GM12872 (cell line): ENCODE results near the gene SORCS2.

Source experiments
- TF ChIP-seq, protein P1 (sequence below): IDR thresholded peaks from 3 replicates; pipeline ENCODE4 v1.5.1; 2011; ENCODE audit warnings: low read depth, mild to moderate bottlenecking, low read length, moderate library complexity; ENCODE audit not compliant: insufficient read depth

SORCS2 gene

DNA sequence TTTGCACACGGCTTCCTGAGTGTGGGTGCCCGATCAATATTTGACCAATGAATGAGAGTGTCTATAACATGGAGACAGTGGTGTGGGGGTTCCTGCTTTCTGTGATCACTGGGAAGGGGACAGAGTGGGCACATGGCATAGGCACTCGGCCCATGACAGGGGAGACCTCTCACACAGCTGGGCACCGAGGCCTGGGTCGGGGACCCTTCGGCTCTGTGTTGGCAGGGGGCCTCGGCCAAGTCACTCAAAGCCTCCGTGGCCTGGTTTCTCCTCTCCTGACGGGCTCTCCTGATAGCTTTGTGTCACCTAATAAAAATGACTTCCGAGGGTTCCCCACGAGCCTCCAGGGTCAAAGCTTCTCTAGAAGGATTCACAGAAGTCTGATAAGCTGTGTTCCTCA lies 286.3 kb downstream of the SORCS2 start:
- TF ChIP-seq, protein P1, sequence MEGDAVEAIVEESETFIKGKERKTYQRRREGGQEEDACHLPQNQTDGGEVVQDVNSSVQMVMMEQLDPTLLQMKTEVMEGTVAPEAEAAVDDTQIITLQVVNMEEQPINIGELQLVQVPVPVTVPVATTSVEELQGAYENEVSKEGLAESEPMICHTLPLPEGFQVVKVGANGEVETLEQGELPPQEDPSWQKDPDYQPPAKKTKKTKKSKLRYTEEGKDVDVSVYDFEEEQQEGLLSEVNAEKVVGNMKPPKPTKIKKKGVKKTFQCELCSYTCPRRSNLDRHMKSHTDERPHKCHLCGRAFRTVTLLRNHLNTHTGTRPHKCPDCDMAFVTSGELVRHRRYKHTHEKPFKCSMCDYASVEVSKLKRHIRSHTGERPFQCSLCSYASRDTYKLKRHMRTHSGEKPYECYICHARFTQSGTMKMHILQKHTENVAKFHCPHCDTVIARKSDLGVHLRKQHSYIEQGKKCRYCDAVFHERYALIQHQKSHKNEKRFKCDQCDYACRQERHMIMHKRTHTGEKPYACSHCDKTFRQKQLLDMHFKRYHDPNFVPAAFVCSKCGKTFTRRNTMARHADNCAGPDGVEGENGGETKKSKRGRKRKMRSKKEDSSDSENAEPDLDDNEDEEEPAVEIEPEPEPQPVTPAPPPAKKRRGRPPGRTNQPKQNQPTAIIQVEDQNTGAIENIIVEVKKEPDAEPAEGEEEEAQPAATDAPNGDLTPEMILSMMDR = no peak

DNA sequence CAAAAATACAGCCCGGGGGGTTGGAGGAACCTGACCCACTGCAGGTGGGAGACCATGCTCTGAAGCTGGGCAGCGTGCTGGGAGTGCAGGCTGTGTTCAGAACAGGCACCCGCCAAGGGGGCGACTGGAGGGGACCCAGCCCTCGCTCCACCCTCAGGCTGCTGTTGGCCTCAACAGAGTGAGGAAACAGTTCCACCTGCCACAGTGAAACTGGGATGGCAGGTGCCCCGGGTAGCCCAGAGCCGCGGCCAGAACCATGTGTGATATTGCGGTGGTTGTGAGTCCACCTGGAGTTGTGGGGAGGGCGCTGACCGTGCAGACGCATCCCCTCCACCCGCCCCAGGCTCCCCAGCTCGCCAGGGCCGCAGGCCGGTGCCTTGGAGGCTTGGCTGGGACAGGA lies 288.1 kb downstream of the SORCS2 start:
- TF ChIP-seq, protein P1 = no peak

DNA sequence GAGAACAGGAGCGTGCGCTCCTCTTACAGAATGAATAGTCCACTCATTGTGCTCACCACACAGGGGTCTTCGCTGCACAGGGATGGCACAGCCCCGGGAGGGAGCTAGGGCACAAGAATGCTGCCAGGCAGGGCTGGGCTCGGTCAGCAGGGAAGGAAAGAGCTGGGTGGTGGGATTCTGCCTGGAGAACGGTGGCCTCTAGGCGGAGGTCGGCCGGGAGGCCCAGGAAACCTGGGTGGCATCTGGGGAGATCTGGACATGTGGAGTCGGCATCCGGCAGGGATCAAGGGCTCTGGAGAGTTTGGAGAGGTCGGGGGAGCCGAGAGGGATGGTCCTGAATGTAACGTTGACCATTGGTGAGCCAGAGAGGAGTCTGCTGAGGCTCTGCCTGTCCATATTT lies 288.9 kb downstream of the SORCS2 start:
- TF ChIP-seq, protein P1 = no peak

DNA sequence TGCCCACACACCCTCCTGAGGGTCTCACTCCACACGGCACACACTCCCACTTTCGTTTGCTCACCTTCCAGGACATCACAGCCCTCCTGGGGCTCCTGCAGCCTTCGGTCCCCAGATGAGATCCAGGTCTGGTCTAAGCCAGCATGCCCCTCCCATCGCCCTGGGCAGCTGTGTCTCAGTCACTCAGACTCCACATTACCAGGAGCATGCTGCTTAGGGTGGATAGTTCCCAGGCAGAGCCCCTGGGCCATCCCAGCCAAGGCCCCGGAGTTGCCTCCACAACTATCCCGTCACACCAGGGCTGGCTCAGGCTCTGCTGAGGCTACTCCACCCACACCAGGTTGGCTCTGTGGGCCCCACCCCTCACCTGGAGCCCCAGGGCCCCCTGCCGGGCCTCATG lies 292.8 kb downstream of the SORCS2 start:
- TF ChIP-seq, protein P1 = no peak

DNA sequence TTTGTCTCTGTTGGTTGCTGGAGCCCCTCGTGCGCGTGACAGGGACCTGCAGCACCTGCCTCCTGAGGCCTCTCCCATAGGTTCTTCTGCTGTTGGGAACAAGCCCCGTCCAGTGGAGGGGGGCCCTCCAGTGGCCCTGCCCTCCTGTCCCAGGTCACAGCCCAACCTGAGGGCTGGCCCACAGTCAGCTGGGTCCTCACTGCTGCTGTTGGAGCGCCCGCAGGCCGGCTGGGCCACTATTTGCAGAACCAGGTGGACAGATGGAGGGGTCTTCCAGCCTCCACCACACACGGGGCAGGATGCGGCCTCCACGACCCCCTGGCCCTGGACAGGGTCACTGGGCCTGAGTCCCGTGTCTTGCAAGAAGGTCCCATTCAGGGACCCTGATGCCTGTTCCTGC lies 293.8 kb downstream of the SORCS2 start:
- TF ChIP-seq, protein P1 = no peak

DNA sequence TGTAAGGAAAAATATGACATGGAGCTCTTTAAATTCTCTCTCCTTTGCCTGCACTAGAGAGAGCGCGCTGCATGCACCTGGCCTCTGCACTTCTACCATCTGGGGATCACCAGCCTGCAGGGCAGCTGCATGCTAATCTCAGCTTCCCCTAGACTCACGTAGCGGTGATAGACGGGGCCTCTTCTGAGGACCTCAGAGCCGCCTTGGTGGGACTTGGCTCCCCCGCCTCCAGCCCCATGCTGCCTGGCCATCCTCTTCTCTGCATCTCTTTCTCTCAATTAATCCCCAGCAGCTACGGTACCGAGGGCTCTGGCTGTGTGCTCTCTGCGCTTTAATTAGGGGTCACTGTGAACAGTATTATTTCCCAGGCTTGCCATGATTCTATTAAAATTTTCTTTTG lies 295.2 kb downstream of the SORCS2 start:
- TF ChIP-seq, protein P1 = no peak

DNA sequence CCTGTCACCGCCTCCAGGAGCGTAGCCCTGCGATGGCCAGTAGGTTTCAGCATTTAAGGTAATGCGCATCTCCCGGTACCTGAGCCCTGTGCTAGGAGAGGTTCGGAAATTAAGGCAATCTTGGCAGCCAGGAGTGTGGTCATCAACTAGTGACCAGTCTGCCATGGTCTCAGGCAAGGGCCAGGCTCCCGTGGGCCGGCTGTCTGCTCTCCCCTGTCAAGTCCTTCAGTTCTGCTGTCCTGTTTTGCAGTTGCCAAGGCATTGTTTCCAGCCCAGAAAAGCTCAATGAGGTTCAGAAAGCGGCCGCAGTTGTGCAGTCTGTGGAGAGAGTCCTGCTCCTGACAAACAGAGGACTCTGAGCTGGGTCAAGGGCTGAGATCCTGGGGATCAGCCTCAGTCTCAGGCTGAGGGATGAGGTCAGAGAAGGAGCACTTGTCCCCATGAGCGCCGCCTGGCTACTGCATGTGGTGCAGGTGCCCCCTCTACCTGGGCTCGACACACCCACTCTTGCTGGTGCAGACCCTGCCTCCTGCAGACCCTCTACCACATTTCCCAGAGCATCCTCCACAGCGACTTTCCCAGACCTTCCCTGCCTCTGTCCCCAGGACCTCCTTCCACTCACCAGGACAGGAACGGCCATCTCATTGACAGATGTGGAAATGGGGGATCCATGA lies 295.8 kb downstream of the SORCS2 start:
- TF ChIP-seq, protein P1 = no peak
